H1 (cell line): ENCODE data around the gene AFAP1L2. TPM values are rescaled to one million over a fixed set of nuclear protein-coding genes. Genes with fewer than 3 reads are reported as not detected.
"Not testable (repeated sequence)": the region's sequence is repeated elsewhere in the genome, so short reads cannot be mapped to it uniquely, and the experiment has no call there.

Experiments used
- CTCF ChIA-PET: fragments of 300-600 bp; sonication (Branson Sonifier 250); formaldehyde crosslinking; loops from one replicate; lab custom pipeline; 2021; ENCODE audit not compliant: partially characterized antibody; lab: Charles Lee
- POLR2A ChIA-PET: fragments of 300-600 bp; sonication (Branson Sonifier 250); formaldehyde crosslinking; loops from one replicate; lab custom pipeline; 2021; ENCODE audit warnings: inconsistent platforms; ENCODE audit not compliant: partially characterized antibody; lab: Charles Lee
- DNase-seq, 2 experiments: peaks; one replicate each; pipeline versions ENCODE4 v3.0.0 to v3.0.0-alpha.2; 2010 to 2022; ENCODE audit warnings: low spot score in 2 of 2, low read depth in 1 of 2, mixed read lengths in 1 of 2
- FAIRE-seq: peaks from 2 replicates; lab custom pipeline; 2011; peaks lifted over from hg19 to GRCh38; lab: Jason Lieb, UNC
- H2AFZ ChIP-seq: 2 replicates; pipeline ENCODE4 v1.8.1; 2012; ENCODE audit warnings: low read length, inconsistent platforms
- H2AK5ac ChIP-seq: 2 replicates; pipeline ENCODE4 v1.6.1; 2013; ENCODE audit warnings: low read depth, low read length
- H2BK120ac ChIP-seq: replicated peaks from 2 replicates; pipeline ENCODE3; 2013; ENCODE audit warnings: low read depth, low read length, inconsistent platforms
- H2BK12ac ChIP-seq: 2 replicates; pipeline ENCODE4 v1.6.1; 2013; ENCODE audit warnings: low read depth, low read length
- H2BK15ac ChIP-seq: 2 replicates; pipeline ENCODE4 v1.6.1; 2013; ENCODE audit warnings: low read length
- H2BK20ac ChIP-seq: 2 replicates; pipeline ENCODE4 v1.6.1; 2013; ENCODE audit warnings: low read length
- H2BK5ac ChIP-seq: 2 replicates; pipeline ENCODE4 v1.6.1; 2013; ENCODE audit warnings: low read depth, low read length
- H3K14ac ChIP-seq: 2 replicates; pipeline ENCODE4 v1.6.1; 2013; ENCODE audit warnings: inconsistent platforms; ENCODE audit not compliant: insufficient read length
- H3K18ac ChIP-seq: 2 replicates; pipeline ENCODE4 v1.6.1; 2013; ENCODE audit warnings: low read length; ENCODE audit errors: extremely low read depth
- H3K23ac ChIP-seq: 2 replicates; pipeline ENCODE4 v1.6.1; 2013; ENCODE audit warnings: inconsistent platforms; ENCODE audit not compliant: insufficient read length
- H3K23me2 ChIP-seq: 2 replicates; pipeline ENCODE4 v1.6.1; 2013; ENCODE audit warnings: low read depth, low read length
- H3K27ac ChIP-seq: 2 replicates; pipeline ENCODE4 v1.6.1; 2011; ENCODE audit warnings: low read depth, low read length, inconsistent platforms
- H3K27me3 ChIP-seq, 4 experiments: replicated peaks in 1 of 4; 1 replicate in 1 of 4; 2 replicates in 3 of 4; pipeline versions ENCODE4 v1.6.1 to v1.8.1; 2011 to 2013; ENCODE audit warnings: low read length in 3 of 4, mild to moderate bottlenecking in 3 of 4, inconsistent platforms in 2 of 4, mixed read lengths in 2 of 4, moderate library complexity in 1 of 4; ENCODE audit not compliant: control insufficient read depth in 3 of 4, insufficient read depth in 3 of 4; ENCODE audit errors: extremely low read depth in 1 of 4
- H3K36me3 ChIP-seq, 4 experiments: 2 replicates each; pipeline versions ENCODE4 v1.6.1 to v1.8.1; 2011 to 2013; ENCODE audit warnings: mild to moderate bottlenecking in 4 of 4, low read length in 3 of 4, moderate library complexity in 2 of 4, control low read depth in 1 of 4, inconsistent platforms in 1 of 4; ENCODE audit not compliant: insufficient read depth in 4 of 4, control insufficient read depth in 2 of 4
- H3K4ac ChIP-seq: replicated peaks from 2 replicates; pipeline ENCODE3; 2013; ENCODE audit warnings: low read length, low read depth, mixed read lengths, inconsistent platforms; ENCODE audit not compliant: insufficient read length
- H3K4me1 ChIP-seq, 4 experiments: replicated peaks in 1 of 4; 1 replicate in 1 of 4; 2 replicates in 3 of 4; pipeline versions ENCODE4 v1.6.1 to v1.8.1; 2011 to 2013; ENCODE audit warnings: low read length in 3 of 4, inconsistent platforms in 2 of 4, mixed read lengths in 1 of 4; ENCODE audit not compliant: insufficient read depth in 4 of 4, control insufficient read depth in 3 of 4
- H3K4me2 ChIP-seq, 2 experiments: 2 replicates each; pipeline versions ENCODE4 v1.6.1 to v1.8.1; 2011 to 2013; ENCODE audit warnings: low read depth in 2 of 2, low read length in 2 of 2, control low read depth in 1 of 2, inconsistent platforms in 1 of 2, mild to moderate bottlenecking in 1 of 2; ENCODE audit not compliant: insufficient read depth in 1 of 2
- H3K4me3 ChIP-seq, 4 experiments: fragments of 200-600, 300-600 bp in 1 of 4; sonication (generic), shearing (Covaris generic), sonication (Bioruptor Twin) in 1 of 4; 2 replicates each; pipeline versions ENCODE4 v1.5.1 to v1.8.1; 2011 to 2016; ENCODE audit warnings: low read length in 4 of 4, low read depth in 3 of 4, control low read depth in 2 of 4, inconsistent platforms in 2 of 4, mild to moderate bottlenecking in 2 of 4, mixed read lengths in 1 of 4, moderate library complexity in 1 of 4; ENCODE audit not compliant: insufficient read depth in 2 of 4; ENCODE audit errors: extremely low read depth in 1 of 4
- H3K56ac ChIP-seq: replicated peaks from 2 replicates; pipeline ENCODE3; 2013; ENCODE audit warnings: low read depth, mild to moderate bottlenecking, mixed read lengths, low read length, inconsistent platforms; ENCODE audit not compliant: insufficient read length
- H3K79me1 ChIP-seq: 2 replicates; pipeline ENCODE4 v1.6.1; 2013; ENCODE audit warnings: low read depth, low read length, control low read depth
- H3K79me2 ChIP-seq, 2 experiments: 2 replicates each; pipeline versions ENCODE4 v1.6.1 to v1.8.1; 2012 to 2013; ENCODE audit warnings: low read length in 2 of 2, mild to moderate bottlenecking in 2 of 2, inconsistent platforms in 1 of 2; ENCODE audit not compliant: insufficient read depth in 2 of 2, control insufficient read depth in 1 of 2
- H3K9ac ChIP-seq, 4 experiments: replicated peaks in 1 of 4; 1 replicate in 1 of 4; 2 replicates in 3 of 4; pipeline versions ENCODE4 v1.6.1 to v1.8.1; 2011 to 2013; ENCODE audit warnings: low read depth in 3 of 4, low read length in 3 of 4, control low read depth in 2 of 4, mild to moderate bottlenecking in 2 of 4, moderate library complexity in 2 of 4, inconsistent platforms in 1 of 4; ENCODE audit errors: extremely low read depth in 1 of 4
- H3K9me3 ChIP-seq, 2 experiments: 2 replicates each; pipeline versions ENCODE4 v1.6.1 to v1.8.1; 2012 to 2013; ENCODE audit warnings: mild to moderate bottlenecking in 2 of 2, moderate library complexity in 2 of 2, control low read depth in 1 of 2, inconsistent platforms in 1 of 2, low read depth in 1 of 2, low read length in 1 of 2, mixed read lengths in 1 of 2; ENCODE audit not compliant: insufficient read depth in 2 of 2
- H4K20me1 ChIP-seq, 2 experiments: replicated peaks in 1 of 2; 2 replicates each; pipeline versions ENCODE3 to v1.8.1; 2011 to 2013; ENCODE audit warnings: inconsistent platforms in 2 of 2, low read length in 2 of 2, mild to moderate bottlenecking in 1 of 2; ENCODE audit not compliant: insufficient read depth in 2 of 2, control insufficient read depth in 1 of 2
- H4K5ac ChIP-seq: 2 replicates; pipeline ENCODE4 v1.6.1; 2013; ENCODE audit warnings: low read length, low read depth, mixed read lengths, inconsistent platforms; ENCODE audit not compliant: insufficient read length
- H4K8ac ChIP-seq: 2 replicates; pipeline ENCODE4 v1.8.0; 2013; ENCODE audit warnings: mild to moderate bottlenecking, moderate library complexity, low read length, inconsistent platforms; ENCODE audit not compliant: insufficient read depth; ENCODE audit errors: extremely low read depth
- H4K91ac ChIP-seq: replicated peaks from 2 replicates; pipeline ENCODE3; 2013; ENCODE audit warnings: low read length, mixed read lengths, inconsistent platforms; ENCODE audit not compliant: insufficient read length
- WGBS, 2 experiments: shearing (Covaris generic) in 1 of 2; methylation state at CpG; one replicate each; pipeline versions ENCODE4 v1.1.6 to v1.1.7; 2013 to 2015; ENCODE audit warnings: low lambda C conversion rate in 2 of 2, mixed read lengths in 2 of 2, inconsistent platforms in 1 of 2, low coverage in 1 of 2, missing lambda C conversion rate in 1 of 2; ENCODE audit not compliant: insufficient replicate concordance in 2 of 2, insufficient coverage in 1 of 2, insufficient read length in 1 of 2; ENCODE audit errors: extremely low coverage in 1 of 2, missing lambda C conversion rate in 1 of 2; 5-methylcytosine and 5-hydroxymethylcytosine counted together
- polyA plus RNA-seq, 7 experiments: library from polyadenylated mRNA; depleted of rRNA in 3 of 7; stranded (reverse) in 5 of 7; unstranded in 2 of 7; fragments of >200 nt in 5 of 7; fragments of 200-250 nt in 2 of 7; gene quantifications; 1 replicate in 5 of 7; 2 replicates in 1 of 7; 4 replicates in 1 of 7; pipeline versions ENCODE4 v1.2.1 to v1.2.3, GENCODE V29; 2011 to 2013; ENCODE audit warnings: missing spikeins in 2 of 7, mixed read lengths in 2 of 7
- total RNA-seq: library from RNA; stranded (reverse); fragmentation: NEBNext Ultra II Directional; extraction: Animal tissue kit (Norgen Biotek cat#: 25700); gene quantifications from 2 replicates; pipeline ENCODE4 v1.2.1, GENCODE V29; 2021

Gene AFAP1L2
- total and polyA plus RNA-seq, 2 of the 8 experiments (the other 6 are each of a cell fraction or from before 2014, with no cell fraction given), result 3.9 to 6.4 TPM

GRCh38 chr10:114333441-114333840 is 70.9 kb downstream of the AFAP1L2 start:
- not testable (repeated sequence) for H3K4me2 ChIP-seq

More at GRCh38 chr10:114333441-114333840, 70.9 kb downstream of the AFAP1L2 start:
- WGBS, 2 experiments, result 93% methylated on average over 5 of the region's 5 CpGs; no CpG with 5 or more reads in 1 of the 2 experiments
- H2BK120ac ChIP-seq, H3K79me2 ChIP-seq, FAIRE-seq, DNase-seq, H2BK15ac ChIP-seq, H3K27me3 ChIP-seq, H2BK12ac ChIP-seq, H4K20me1 ChIP-seq, POLR2A ChIA-PET, H3K23ac ChIP-seq, H4K8ac ChIP-seq, H3K4me3 ChIP-seq, H3K14ac ChIP-seq, H3K36me3 ChIP-seq, H3K23me2 ChIP-seq, H2AK5ac ChIP-seq, H2BK20ac ChIP-seq, H4K91ac ChIP-seq, H2AFZ ChIP-seq, H3K56ac ChIP-seq, H3K79me1 ChIP-seq, H4K5ac ChIP-seq, H3K4ac ChIP-seq, H3K18ac ChIP-seq, H3K9ac ChIP-seq, H3K9me3 ChIP-seq, H3K27ac ChIP-seq, H2BK5ac ChIP-seq: not testable (repeated sequence)
- CTCF ChIA-PET, result interaction anchor here (0.7 to 3.7 kb wide), 8 partner anchors 10 to 119 kb away, joined by 3 to 17 read pairs (median 4); no protein-coding TSS in a partner anchor
- H3K4me1 ChIP-seq, result peaks cover 6 to 11% (median 10%) of the 10 kb centered on the region in 4 experiments
